ENCODE results near the gene JUNB.

DNA sequence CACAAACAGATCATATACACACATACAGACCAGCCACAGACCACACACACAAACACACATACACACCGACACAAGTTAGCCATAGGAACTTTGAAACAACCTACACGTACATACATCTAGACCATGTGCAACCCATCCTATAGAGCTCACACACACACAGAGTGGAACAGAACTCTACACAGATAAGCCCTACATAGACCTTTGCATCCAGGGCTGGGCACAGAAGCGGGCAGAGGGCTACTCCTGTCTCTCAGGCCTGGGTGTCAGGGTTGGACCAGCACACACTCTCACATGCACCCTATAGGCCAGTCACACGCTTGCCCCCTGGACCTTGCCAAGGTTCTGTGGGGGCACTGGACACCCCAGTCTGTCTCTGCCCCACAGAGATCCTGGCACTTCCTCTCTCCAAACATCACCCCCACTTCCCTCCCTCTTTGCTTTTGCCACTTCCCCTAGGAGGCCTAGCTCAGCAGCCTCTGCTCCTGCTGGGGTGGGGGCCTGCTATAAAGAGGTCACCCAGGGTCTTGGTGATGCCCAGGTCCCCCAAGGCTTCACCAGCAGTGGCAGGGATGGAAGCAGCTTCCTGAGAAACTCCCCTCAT, 5.8 kb upstream of the JUNB start:
- TF ChIP-seq, protein P1, sequence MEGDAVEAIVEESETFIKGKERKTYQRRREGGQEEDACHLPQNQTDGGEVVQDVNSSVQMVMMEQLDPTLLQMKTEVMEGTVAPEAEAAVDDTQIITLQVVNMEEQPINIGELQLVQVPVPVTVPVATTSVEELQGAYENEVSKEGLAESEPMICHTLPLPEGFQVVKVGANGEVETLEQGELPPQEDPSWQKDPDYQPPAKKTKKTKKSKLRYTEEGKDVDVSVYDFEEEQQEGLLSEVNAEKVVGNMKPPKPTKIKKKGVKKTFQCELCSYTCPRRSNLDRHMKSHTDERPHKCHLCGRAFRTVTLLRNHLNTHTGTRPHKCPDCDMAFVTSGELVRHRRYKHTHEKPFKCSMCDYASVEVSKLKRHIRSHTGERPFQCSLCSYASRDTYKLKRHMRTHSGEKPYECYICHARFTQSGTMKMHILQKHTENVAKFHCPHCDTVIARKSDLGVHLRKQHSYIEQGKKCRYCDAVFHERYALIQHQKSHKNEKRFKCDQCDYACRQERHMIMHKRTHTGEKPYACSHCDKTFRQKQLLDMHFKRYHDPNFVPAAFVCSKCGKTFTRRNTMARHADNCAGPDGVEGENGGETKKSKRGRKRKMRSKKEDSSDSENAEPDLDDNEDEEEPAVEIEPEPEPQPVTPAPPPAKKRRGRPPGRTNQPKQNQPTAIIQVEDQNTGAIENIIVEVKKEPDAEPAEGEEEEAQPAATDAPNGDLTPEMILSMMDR (IDR thresholded peaks at IDR 0.05), result no peak
- TF ChIP-seq ZFX (IDR thresholded peaks at IDR 0.05; ENCODE audit: borderline replicate concordance), result no peak
